ENCODE measurements around the gene SRP54. TPM values are rescaled to one million over a fixed set of nuclear protein-coding genes. Genes with fewer than 3 reads are reported as not detected.

Gene SRP54
- total and polyA plus RNA-seq, 12 donors: 14.9 to 39.9 (median 34.6) TPM

DNA sequence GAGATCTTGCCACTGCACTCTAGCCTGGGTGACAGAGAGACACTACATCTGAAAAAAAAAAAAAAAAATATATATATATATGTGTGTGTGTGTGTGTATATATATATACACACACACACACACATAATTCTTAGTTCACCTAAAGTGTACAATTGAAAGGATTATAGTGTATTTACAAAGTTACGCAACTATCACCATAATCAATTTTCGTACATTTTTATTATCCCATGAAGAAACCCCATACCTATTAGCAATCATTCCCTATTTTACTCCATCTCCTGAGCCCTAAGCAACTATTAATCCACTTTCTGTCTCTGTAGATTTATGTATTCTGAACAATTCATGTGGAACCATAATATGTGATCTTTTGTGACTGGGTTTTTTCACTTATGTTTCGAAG lies 4.4 kb downstream of the SRP54 start:
- H3K36me3 ChIP-seq: no peaks in the 10 kb centered on the region
- no peak overlapping the region for H3K4me3 ChIP-seq
- TF ChIP-seq, protein P1, sequence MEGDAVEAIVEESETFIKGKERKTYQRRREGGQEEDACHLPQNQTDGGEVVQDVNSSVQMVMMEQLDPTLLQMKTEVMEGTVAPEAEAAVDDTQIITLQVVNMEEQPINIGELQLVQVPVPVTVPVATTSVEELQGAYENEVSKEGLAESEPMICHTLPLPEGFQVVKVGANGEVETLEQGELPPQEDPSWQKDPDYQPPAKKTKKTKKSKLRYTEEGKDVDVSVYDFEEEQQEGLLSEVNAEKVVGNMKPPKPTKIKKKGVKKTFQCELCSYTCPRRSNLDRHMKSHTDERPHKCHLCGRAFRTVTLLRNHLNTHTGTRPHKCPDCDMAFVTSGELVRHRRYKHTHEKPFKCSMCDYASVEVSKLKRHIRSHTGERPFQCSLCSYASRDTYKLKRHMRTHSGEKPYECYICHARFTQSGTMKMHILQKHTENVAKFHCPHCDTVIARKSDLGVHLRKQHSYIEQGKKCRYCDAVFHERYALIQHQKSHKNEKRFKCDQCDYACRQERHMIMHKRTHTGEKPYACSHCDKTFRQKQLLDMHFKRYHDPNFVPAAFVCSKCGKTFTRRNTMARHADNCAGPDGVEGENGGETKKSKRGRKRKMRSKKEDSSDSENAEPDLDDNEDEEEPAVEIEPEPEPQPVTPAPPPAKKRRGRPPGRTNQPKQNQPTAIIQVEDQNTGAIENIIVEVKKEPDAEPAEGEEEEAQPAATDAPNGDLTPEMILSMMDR (IDR thresholded peaks at IDR 0.05): no peak
- H3K27ac ChIP-seq: no peak overlapping the region
- no peaks in the 10 kb centered on the region for H3K27me3 ChIP-seq
- 94 to 96% methylated on average over 3 of the region's 3 CpGs for WGBS, 2 donors
- DNase-seq (no peak), ATAC-seq (no peak)
- H3K4me1 ChIP-seq: peaks cover 0 to 42% (median 26%) of the 10 kb centered on the region in 9 donors
- intact Hi-C loops (cut with DNase I): loop anchor here in 2 of 10 donors (10.0 kb wide), 2 partner anchors 112 to 362 kb away; partner anchors contain the start of gene BAZ1A (in 1 of the 2)
- H3K9me3 ChIP-seq: no peaks in the 10 kb centered on the region

DNA sequence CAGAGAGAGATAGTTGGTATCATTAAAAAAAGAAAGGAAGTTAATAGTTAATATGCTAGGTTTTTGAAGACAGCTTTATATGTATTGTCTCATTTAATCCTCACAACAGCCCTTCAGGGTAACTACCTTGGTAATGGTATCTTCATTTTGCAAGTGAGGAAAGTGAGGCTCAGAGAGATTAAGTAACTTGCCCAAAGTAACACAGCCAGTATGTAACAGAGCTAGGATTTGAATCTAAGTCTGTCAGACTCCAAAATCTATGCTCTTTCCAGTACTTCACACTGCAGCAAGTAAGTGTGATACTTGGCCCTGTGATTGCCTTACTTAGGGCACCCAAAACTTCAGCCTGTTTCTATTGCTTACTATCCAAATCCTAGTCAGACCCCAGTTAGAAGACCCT lies 7.0 kb downstream of the SRP54 start:
- DNase-seq: no peak
- Histone ChIP-seq H3K27me3 (no peaks in the 10 kb centered on the region), H3K36me3 (no peaks in the 10 kb centered on the region), H3K9me3 (no peaks in the 10 kb centered on the region), H3K27ac (no peak overlapping the region), H3K4me1 (peaks cover 0 to 31% (median 13%) of the 10 kb centered on the region in 9 donors), H3K4me3 (no peak overlapping the region)
- TF ChIP-seq, protein P1 (IDR thresholded peaks at IDR 0.05): no peak
- no peak for ATAC-seq
- intact Hi-C loops (cut with DNase I): loop anchor here in 2 of 10 donors (10.0 kb wide), 2 partner anchors 115 to 365 kb away; partner anchors contain the start of gene BAZ1A (in 1 of the 2)

DNA sequence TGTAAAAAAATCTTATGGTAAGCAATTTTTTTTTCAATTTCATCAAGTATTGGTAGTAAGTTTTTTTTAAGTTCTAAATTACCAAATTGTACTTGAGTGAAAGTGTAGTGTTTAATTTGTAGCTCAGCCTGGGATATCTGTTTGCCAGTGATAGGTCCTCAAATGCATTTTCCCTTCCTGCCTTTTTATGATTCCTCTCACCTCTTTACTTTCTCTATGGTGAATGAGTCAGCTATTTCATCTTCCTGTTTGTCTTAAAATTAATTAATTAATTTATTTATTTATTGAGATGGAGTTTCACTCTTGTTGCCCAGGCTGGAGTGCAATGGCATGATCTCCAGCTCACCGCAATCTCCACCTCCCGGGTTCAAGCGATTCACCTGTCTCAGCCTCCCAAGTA lies 10.6 kb downstream of the SRP54 start:
- Histone ChIP-seq H3K9me3 (no peaks in the 10 kb centered on the region), H3K4me3 (no peak overlapping the region), H3K27me3 (no peaks in the 10 kb centered on the region), H3K27ac (no peak overlapping the region), H3K36me3 (peaks cover 0 to 22% (median 0%) of the 10 kb centered on the region in 9 donors), H3K4me1 (peaks cover 0 to 17% (median 5%) of the 10 kb centered on the region in 9 donors)
- ATAC-seq (no peak), DNase-seq (no peak)
- WGBS, 2 donors: 98 to 99% methylated on average over 3 of the region's 3 CpGs
- TF ChIP-seq, protein P1 (IDR thresholded peaks at IDR 0.05): no peak
- intact Hi-C loops (cut with DNase I): no loop called here

DNA sequence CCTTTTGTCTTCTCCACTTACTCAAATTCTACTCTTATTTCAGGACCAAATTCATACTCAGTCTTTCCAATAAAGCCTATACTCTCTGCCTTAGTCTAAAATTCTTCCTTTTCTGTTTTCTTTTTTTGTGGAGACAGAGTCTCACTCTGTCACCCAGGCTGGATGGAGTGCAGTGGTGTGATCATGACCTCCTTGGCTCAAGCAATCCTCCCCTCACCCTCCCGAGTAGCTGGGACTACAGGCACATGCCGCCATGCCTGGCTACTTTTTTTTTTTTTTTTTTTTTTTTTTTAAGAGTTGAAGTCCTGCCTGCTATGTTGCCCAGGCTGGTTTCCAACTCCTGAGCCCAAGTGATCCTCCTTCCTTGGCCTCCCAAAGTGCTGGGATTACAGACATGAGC lies 11.9 kb downstream of the SRP54 start:
- H3K4me1 ChIP-seq: peaks cover 0 to 17% (median 5%) of the 10 kb centered on the region in 9 donors
- intact Hi-C loops (cut with DNase I): no loop called here
- no peaks in the 10 kb centered on the region for H3K27me3 ChIP-seq
- DNase-seq (no peak), ATAC-seq (no peak)
- H3K4me3 ChIP-seq: no peak overlapping the region
- TF ChIP-seq, protein P1 (IDR thresholded peaks at IDR 0.05): no peak
- no peak overlapping the region for H3K27ac ChIP-seq
- peaks cover 0 to 31% (median 6%) of the 10 kb centered on the region in 9 donors for H3K36me3 ChIP-seq
- 63 to 96% methylated on average over 2 of the region's 2 CpGs for WGBS, 2 donors
- no peaks in the 10 kb centered on the region for H3K9me3 ChIP-seq

Measured in heart right ventricle (tissue), 16 donors.